Limb (tissue), 2 donors: Measurements from ENCODE around the gene PARG.
"Not testable (repeated sequence)": the region's sequence is repeated elsewhere in the genome, so short reads cannot be mapped to it uniquely, and the experiment has no call there.

Experiments used
- DNase-seq, 2 donors: peaks; one replicate each; pipeline ENCODE4 v3.0.0-alpha.2; 2016; ENCODE audit errors: extremely low spot score in 2 of 2

PARG gene

DNA sequence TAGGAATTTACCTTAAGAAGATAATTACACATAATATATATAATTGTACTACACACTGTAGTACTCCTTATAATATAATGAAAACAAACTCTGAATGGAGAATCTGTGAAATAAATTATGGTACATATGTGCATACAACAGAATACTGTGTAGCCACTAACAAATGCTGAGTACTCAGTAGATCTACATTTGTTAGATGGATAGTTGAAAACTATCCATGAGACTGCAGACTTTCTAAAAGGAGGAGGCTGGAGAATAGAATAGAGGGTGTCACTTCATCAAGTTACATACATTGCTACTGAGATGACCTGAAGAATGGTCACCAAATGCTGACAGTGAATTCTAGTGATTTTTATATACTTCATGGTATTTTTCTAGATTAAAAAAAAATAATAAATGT, 111.0 kb downstream of the PARG start:
- DNase-seq, result no peak

DNA sequence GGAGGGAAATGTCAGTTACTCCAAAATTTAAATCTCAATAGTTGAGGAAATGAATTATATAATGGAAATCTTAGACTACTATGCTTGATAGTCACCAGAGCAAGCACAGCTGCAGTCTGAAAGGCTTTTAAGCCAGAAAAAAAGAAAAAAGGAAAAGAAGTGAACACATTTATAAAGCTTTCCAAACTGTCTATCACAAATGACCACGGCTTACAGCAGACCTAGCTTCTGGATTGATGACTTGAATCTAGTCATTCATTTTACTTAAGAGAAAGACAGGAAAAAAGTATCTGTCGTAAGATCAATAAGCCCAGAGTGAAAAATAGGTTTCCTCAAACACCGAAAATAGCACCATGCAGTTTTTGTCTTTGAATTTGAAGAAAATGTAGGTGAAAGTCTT, 111.8 kb downstream of the PARG start:
- no peak for DNase-seq

DNA sequence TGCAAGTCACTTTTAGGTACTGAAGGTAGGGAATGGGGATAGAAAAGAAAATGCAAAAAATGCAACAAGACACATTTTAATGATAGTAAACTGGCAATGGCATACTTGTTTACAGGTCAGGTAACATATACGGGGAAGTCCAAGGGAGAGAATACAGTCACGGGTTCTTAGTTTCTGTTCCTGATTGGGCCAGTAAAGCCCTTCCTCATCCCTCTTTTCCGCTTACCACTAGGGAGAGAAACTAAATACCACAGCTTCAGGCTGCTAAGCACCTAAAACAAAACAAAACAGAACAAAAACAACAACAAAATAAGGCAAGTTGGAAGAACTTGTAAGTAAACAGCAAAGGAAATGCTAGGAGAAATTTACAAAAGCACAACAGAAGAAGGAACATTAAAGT, 114.5 kb downstream of the PARG start:
- DNase-seq, result no peak

DNA sequence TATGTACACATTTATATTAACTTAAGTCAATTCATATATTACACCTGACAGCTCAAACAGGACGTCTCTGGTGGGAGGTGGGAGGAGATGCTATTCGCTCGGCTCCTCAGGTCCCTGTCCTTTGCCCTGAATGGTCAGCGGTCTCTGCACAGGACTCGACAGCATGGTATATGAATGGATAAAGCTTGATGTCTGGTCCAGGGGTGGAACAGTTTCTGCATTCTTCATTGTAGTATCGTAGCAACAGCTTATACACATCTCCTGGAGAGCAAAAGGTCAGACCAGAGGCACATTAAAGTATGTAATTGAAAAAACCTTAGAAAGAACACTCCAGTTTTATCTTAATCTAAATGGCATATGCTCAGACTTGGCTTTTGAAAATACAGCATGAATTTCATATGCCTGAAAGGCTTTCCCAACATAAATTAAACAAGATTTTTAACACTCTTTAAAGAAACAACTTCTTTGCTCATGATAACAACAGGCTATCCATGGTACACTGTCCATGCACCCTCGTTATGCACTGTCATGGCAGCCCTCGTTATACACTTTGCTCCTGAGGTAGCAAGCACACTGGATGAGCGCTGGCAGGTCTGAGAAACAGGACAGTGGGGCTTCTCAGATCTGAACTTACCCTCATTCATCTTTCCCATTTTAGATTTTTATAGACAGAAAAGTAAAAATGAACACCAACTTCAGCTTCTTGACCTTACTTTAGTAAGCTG, 122.4 kb downstream of the PARG start:
- DNase-seq, result no peak

DNA sequence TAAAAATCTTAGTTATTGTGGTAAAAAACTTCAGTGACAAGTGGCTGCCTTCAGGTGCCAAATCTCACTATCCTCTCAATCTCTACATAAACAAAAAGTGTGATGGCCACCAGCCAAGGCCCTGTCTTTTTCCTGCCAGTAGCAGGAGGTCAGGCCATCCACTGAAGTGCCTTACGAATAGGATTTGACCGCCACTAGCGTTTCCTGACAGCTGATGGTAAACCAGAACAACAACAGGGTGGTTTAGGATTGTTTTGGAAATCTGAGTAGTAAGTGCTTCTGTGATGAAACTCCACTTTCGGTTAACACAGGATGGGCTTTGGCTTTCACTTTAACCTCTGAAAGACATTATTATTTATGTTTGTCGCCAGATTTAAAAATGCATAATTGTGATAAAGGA, 124.0 kb downstream of the PARG start:
- DNase-seq, result no peak

DNA sequence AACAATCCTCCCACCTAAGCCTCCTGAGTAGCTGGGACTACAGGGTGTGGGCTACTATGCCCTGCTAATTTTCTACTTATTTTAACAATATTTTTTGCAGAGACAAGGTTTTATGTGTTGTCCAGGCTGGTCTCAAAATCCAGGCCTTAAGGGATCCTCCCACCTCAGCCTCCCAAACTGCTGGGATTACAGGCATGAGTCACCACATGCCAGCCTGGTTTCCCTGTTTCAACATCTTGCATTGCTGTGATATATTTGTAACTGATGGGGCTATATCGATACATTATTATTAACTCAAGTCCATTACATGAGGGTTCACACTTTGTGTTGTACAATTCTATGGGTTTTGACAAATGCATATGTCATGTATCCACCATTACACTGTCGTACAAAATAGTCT, 137.8 kb downstream of the PARG start:
- no peak for DNase-seq

DNA sequence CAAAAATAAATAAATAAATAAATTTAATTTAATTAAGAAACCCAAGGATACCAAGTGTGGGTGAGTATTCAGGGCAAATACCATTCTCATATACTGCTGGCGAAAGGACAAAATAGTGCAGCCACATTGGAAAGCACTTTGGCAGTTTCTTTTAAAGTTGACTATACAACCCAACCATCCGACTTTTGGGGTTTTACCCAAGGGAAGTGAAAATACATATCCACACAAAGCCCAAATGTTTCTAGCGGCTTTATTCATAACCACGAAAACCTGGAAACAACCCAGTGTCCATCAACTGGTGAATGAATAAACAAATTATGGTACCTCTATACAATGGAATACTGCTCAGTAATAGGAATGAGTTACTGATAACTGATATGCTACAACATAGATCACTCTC, 143.6 kb downstream of the PARG start:
- no peak for DNase-seq

DNA sequence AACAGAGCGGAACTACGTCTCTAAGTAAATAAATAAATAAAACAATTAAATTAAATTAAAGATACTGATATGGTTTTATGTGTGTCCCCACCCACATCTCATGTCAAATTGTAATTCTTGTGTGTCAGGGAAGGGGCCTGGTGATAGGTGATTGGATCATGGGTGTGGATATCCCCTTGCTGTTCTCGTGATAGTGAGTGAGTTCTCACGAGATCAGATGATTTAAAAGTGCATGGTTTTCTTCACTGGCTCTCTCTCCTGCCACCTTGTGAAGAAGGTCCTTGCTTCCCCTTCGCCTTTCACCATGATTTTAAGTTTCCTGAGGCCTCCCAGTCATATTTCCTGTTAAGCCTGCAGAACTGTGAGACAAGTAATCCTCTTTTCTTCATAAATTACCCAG, 150.7 kb downstream of the PARG start:
- no peak for DNase-seq

DNA sequence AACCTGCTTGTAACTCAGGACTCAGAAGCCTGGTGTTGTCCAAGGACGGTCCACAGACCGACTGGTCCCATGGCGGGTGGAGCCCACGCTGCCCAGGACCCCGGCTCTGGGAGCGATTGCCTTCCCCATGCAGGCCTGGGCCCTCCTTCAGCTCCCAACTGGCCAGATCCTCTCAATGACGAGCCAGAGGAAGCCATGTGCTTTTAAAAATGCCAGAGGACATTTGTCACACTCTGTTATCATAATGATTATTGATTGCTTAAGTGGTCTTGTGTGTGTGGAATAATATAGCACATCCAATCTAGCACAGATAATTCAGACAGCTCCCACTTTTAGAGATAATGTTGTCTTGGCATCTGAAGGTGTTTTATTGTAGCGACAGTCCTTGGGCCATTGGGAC, 157.1 kb downstream of the PARG start:
- no peak for DNase-seq

DNA sequence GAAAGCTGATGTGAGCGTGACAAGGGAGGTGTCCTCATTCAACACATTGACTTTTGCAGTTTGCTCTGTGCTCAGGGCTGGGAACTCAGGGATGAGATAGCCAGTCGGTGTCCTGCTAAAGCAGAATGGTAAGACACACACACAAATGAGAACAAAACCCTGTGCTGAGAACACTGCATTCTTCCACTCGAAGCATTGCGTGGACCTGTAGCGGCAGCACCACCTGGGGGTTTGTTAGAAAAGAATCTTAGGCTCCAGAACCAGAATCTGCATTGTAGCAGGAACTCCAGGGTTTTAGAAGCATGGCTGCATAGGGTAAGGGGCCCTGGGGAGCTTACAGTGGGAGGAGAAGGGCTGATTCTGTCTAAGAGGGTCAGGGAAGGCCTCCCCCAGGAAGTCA, 158.2 kb downstream of the PARG start:
- no peak for DNase-seq

DNA sequence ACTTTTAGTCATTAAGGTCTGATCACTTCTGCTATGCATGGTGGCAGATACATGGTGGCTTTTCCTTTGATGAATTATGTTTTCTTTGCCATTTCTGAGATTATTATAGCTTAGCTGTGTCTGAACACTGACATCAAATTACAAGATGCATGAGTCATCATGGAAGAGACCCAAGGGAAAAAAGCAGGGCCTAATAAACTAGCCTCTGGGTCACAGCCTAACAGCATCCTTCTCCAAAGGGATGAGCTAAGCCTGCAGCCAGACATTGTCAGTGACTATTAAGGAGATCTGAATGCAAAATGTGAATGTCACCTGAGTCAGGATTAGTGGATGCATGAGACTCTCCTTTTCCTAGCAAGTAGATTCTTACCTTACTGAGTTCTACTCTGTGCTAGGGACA, 160.6 kb downstream of the PARG start:
- DNase-seq, result no peak

DNA sequence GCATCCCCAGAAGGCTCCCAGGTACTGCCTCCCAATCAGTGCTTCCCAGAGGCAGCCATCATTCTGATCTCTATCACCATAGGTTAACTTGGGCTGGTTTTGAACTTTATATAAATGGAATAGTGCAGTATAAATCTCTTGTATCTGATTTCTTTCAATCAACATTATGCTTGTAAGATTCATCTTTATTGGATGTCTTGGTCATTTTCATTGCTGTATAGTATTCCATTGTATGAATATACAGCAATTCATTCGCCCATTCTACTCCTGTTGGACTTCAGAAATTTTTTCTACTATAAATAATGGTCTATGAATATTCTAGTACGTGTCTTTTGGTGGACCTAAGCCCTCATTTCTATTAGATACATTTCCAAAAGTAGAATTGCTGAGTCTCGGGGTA, 163.6 kb downstream of the PARG start:
- no peak for DNase-seq

DNA sequence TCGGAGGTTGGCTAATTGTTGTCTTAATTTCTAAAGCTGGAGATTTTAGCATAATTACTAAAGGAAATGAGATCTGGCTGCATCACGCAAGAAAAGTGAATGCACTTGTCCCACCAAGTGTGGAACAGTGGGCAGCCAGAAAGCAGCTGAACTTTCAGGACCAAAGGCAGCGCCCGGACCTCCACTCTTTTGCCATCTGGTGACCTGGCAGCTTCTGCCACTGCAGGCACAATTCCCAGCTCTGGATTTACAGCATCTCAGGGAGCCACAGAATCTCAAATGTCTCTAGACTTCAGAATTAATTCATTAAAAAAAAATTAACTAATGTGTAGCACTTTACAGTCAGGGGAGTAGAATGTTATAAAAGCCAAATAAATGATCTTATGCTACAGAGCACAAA, 165.0 kb downstream of the PARG start:
- DNase-seq, result no peak

DNA sequence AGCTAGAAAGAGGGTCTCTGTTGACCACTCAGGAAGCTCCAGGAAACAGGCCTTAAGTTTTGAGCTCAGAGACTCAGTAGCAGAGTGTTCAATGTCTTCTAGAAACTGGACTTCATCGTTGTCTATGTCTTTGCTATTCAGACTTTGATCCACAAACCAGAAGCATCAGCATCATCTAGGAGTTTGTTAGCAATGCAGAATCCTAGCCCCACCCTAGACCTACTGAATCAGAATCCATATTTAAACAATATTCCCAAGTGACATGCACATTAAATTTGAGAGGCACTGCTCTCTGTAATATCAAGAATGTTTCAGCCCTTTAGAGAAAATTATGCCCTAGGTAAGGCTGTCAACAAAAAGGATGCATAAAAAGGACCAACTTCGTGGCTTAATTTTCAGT, 166.8 kb downstream of the PARG start:
- no peak for DNase-seq

DNA sequence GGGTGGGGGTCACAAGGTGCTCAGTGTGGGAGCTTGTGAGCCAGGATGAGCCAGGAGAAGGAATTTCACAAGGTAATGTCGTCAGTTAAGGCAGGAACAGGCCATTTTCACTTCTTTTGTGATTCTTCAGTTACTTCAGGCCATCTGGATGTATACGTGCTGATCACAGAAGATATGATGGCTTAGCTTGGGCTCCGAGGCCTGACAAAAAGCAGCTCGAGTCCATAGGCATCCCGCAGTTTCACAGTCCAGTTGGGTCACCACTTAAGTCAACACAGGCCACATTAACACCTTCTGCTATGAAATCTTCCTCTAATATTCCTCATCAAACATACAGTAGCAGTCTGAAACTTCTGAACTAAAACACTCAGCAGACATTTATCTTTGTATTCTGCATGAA, 168.9 kb downstream of the PARG start:
- DNase-seq, result not testable (repeated sequence)

DNA sequence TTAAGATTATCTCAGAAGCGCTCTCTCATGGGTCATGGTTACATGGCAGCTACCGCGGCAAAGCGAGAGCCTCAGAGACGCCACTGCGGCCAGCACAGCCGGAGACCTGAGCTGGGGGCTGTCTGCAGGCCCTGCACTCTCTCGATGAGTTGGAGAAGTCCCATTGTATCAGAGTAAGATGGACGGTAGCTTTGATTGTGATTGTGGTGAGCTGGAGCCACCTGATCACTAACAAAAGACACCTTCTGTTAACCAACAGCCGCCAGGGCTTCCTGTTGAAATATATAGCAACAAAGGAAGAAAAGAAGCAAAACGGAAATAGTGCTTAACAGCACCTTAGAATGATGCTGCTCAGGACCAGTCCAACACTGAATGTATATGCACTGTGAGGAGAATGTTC, 170.8 kb downstream of the PARG start:
- not testable (repeated sequence) for DNase-seq

DNA sequence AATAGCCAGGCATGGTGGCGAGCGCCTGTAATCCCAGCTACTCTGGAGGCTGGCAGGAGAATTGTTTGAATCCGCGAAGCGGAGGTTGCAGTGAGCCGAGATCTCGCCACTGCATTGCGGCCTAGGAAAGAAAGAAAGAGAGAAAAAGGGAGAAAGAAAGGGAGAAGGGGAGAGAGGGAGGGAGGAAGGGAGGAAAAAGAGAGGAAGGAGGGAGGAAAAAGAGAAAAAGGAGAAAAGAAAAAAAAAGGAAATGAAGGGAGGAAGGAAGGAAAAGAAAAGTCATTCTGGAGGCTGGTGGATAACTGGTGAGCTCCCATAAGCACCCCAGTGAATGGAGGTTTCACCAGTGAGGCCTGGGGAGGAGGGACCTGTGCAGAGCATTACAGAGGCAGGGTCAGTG, 172.1 kb downstream of the PARG start:
- no peak for DNase-seq

DNA sequence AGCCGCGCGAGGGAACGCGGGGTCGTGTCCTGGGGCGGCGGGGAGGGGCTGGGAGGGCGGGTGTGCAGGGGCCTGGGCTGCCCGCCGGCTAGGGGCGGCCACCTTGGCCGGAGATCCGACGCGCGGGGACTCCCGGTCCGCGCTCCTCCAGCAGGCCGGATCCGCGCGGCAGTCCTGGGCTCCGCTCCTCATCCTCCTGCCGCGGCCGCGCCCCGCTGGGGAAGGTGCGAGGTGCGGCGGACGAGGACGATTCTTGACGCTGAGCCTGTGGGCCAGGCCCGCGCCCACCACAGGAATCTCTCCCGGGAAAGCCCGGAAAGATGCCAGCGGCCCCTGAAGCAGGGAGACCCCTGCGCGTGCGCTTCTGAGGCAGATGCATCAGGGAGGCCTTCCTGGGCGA, 173.1 kb downstream of the PARG start:
- no peak for DNase-seq

DNA sequence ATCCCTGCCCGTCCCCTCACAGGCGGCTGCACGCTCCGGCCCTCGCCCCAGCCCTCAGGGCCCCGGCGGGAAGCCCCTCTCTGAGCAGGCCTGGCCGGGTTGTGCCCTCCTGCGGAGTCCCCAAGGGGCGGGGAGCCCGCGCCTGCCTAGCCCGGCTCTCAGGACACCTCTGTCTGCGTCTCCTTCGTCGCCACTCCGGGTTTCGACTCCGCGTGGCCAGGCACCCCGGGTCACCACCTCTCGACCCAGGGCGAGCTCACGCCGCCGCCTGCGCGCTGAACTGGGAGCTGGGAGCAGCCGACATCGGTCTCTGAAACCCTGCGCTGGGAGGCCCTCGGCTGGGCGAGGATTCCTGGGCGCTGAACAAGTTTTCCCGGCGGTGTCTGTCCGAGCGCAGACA, 173.5 kb downstream of the PARG start:
- no peak for DNase-seq
